ENCODE results near the gene ADPRH. TPM values are rescaled to one million over a fixed set of nuclear protein-coding genes. Genes with fewer than 3 reads are reported as not detected.

The ADPRH gene
- total RNA-seq, 1 donor from 2014 or later = 5.1 TPM

- Mint-ChIP-seq H3K27me3 (ENCODE audit: unreplicated experiment) (peaks cover 6% of the 10 kb centered on the region), H3K27ac (ENCODE audit: unreplicated experiment) (no peak overlapping the region), H3K9me3 (ENCODE audit: unreplicated experiment) (no peaks in the 10 kb centered on the region), H3K4me1 (ENCODE audit: unreplicated experiment) (peaks cover 8% of the 10 kb centered on the region), H3K4me3 (ENCODE audit: unreplicated experiment) (no peak overlapping the region), H3K36me3 (ENCODE audit: low read depth, unreplicated experiment) (no peaks in the 10 kb centered on the region)
- TF ChIP-seq, protein P1, sequence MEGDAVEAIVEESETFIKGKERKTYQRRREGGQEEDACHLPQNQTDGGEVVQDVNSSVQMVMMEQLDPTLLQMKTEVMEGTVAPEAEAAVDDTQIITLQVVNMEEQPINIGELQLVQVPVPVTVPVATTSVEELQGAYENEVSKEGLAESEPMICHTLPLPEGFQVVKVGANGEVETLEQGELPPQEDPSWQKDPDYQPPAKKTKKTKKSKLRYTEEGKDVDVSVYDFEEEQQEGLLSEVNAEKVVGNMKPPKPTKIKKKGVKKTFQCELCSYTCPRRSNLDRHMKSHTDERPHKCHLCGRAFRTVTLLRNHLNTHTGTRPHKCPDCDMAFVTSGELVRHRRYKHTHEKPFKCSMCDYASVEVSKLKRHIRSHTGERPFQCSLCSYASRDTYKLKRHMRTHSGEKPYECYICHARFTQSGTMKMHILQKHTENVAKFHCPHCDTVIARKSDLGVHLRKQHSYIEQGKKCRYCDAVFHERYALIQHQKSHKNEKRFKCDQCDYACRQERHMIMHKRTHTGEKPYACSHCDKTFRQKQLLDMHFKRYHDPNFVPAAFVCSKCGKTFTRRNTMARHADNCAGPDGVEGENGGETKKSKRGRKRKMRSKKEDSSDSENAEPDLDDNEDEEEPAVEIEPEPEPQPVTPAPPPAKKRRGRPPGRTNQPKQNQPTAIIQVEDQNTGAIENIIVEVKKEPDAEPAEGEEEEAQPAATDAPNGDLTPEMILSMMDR (IDR thresholded peaks at IDR 0.05; ENCODE audit: unreplicated experiment) = no peak
- DNase-seq (ENCODE audit: low spot score) = no peak
Observed at GRCh38 chr3:119620899-119621298, 41.6 kb downstream of the ADPRH start.

- Mint-ChIP-seq H3K27me3 (ENCODE audit: unreplicated experiment) (peaks cover 8% of the 10 kb centered on the region), H3K27ac (ENCODE audit: unreplicated experiment) (no peak overlapping the region)
- TF ChIP-seq, protein P1 (IDR thresholded peaks at IDR 0.05; ENCODE audit: unreplicated experiment) = no peak
Observed at GRCh38 chr3:119624002-119624720, 44.9 kb downstream of the ADPRH start.

GRCh38 chr3:119625451-119626153 is 46.3 kb downstream of the ADPRH start:
- no peak for DNase-seq (ENCODE audit: low spot score)
- H3K36me3 Mint-ChIP-seq (ENCODE audit: low read depth, unreplicated experiment) = no peaks in the 10 kb centered on the region
- no peak overlapping the region for H3K27ac Mint-ChIP-seq (ENCODE audit: unreplicated experiment)
- H3K9me3 Mint-ChIP-seq (ENCODE audit: unreplicated experiment) = no peaks in the 10 kb centered on the region
- H3K4me3 Mint-ChIP-seq (ENCODE audit: unreplicated experiment) = no peak overlapping the region
- TF ChIP-seq, protein P1 (IDR thresholded peaks at IDR 0.05; ENCODE audit: unreplicated experiment) = no peak
- peaks cover 7% of the 10 kb centered on the region for H3K4me1 Mint-ChIP-seq (ENCODE audit: unreplicated experiment)
- peaks cover 8% of the 10 kb centered on the region for H3K27me3 Mint-ChIP-seq (ENCODE audit: unreplicated experiment)

More at GRCh38 chr3:119624002-119624720, 44.9 kb downstream of the ADPRH start:
- Mint-ChIP-seq H3K4me1 (ENCODE audit: unreplicated experiment) (peaks cover 7% of the 10 kb centered on the region), H3K36me3 (ENCODE audit: low read depth, unreplicated experiment) (no peaks in the 10 kb centered on the region), H3K9me3 (ENCODE audit: unreplicated experiment) (no peaks in the 10 kb centered on the region), H3K4me3 (ENCODE audit: unreplicated experiment) (no peak overlapping the region)
- no peak for DNase-seq (ENCODE audit: low spot score)

DNA sequence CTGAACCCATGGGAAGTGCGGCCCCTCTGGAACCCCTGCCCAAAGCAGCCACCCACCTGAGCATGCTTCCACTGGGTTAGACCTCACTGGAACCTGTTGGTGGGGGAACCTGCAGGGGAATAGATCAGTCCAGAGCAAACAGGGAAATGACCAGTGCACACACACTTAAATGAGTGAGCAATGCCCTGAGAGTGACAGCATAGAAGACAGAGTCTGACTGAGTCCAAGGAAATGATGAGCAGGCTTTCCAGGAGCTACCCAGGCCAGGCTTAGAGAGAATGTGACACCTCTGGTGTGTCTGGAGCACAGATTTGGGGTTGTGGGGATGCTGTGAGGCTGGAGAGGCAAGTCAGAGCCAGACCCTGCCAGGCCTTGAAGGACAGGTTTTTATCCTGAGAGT is 46.9 kb downstream of the ADPRH start:
- no peaks in the 10 kb centered on the region for H3K9me3 Mint-ChIP-seq (ENCODE audit: unreplicated experiment)
- no peak for DNase-seq (ENCODE audit: low spot score)
- TF ChIP-seq, protein P1 (IDR thresholded peaks at IDR 0.05; ENCODE audit: unreplicated experiment) = no peak
- peak overlapping the region; percentile 67 for H3K27ac Mint-ChIP-seq (ENCODE audit: unreplicated experiment)
- peaks cover 7% of the 10 kb centered on the region for H3K4me1 Mint-ChIP-seq (ENCODE audit: unreplicated experiment)
- H3K4me3 Mint-ChIP-seq (ENCODE audit: unreplicated experiment) = no peak overlapping the region
- H3K27me3 Mint-ChIP-seq (ENCODE audit: unreplicated experiment) = peaks cover 8% of the 10 kb centered on the region
- H3K36me3 Mint-ChIP-seq (ENCODE audit: low read depth, unreplicated experiment) = no peaks in the 10 kb centered on the region

GRCh38 chr3:119627461-119627860 is 48.2 kb downstream of the ADPRH start:
- Mint-ChIP-seq H3K36me3 (ENCODE audit: low read depth, unreplicated experiment) (no peaks in the 10 kb centered on the region), H3K4me1 (ENCODE audit: unreplicated experiment) (peaks cover 7% of the 10 kb centered on the region), H3K27ac (ENCODE audit: unreplicated experiment) (no peak overlapping the region)

More at GRCh38 chr3:119627461-119627860, 48.2 kb downstream of the ADPRH start:
- Mint-ChIP-seq H3K27me3 (ENCODE audit: unreplicated experiment) (peaks cover 8% of the 10 kb centered on the region), H3K9me3 (ENCODE audit: unreplicated experiment) (no peaks in the 10 kb centered on the region), H3K4me3 (ENCODE audit: unreplicated experiment) (no peak overlapping the region)
- DNase-seq (ENCODE audit: low spot score) = no peak
- TF ChIP-seq, protein P1 (IDR thresholded peaks at IDR 0.05; ENCODE audit: unreplicated experiment) = no peak

All from endothelial cell (in vitro differentiated cells).